Endothelial cell of umbilical vein (primary cell): ENCODE measurements around the gene PPFIBP1. TPM values are rescaled to one million over a fixed set of nuclear protein-coding genes. Genes with fewer than 3 reads are reported as not detected.

ENCODE experiments used
- BruUV-seq: library from RNA; stranded (reverse); fragments of 400-500 nt; replicated peaks from 2 replicates; lab custom pipeline; 2021; lab: Mats Ljungman, UMichigan
- CTCF ChIA-PET: fragments of 300-600, 350-600 bp; sonication (Branson Sonifier 250); formaldehyde crosslinking; loops from one replicate; lab custom pipeline; 2021; ENCODE audit warnings: antibody characterized with exemption, inconsistent platforms; lab: Charles Lee
- POLR2A ChIA-PET: fragments of 300-600, 350-600 bp; sonication (Branson Sonifier 250); formaldehyde crosslinking; loops from one replicate; lab custom pipeline; 2021; ENCODE audit warnings: antibody characterized with exemption, inconsistent platforms; lab: Charles Lee
- DNase-seq: peaks from one replicate; pipeline ENCODE4 v3.0.0-alpha.2; 2011; ENCODE audit warnings: low read depth, low spot score
- FAIRE-seq: peaks from 2 replicates; lab custom pipeline; 2011; peaks lifted over from hg19 to GRCh38; lab: Jason Lieb, UNC
- H2AFZ ChIP-seq: 2 replicates; pipeline ENCODE4 v1.6.0; 2012; ENCODE audit warnings: low read depth, low read length, control low read depth, inconsistent platforms
- H3K27ac ChIP-seq: 2 replicates; pipeline ENCODE4 v1.5.1; 2011; ENCODE audit warnings: low read depth, mild to moderate bottlenecking, control low read depth, low read length, moderate library complexity; ENCODE audit not compliant: insufficient read depth
- H3K27me3 ChIP-seq, 2 experiments: 2 replicates each; pipeline versions ENCODE4 v1.6.0 to v1.6.1; 2011; ENCODE audit warnings: low read length in 2 of 2, mixed read lengths in 1 of 2; ENCODE audit not compliant: control insufficient read depth in 2 of 2, insufficient read depth in 2 of 2
- H3K36me3 ChIP-seq, 2 experiments: 2 replicates in 1 of 2; 3 replicates in 1 of 2; pipeline ENCODE4 v1.5.1; 2011; ENCODE audit warnings: low read length in 2 of 2, mild to moderate bottlenecking in 1 of 2, moderate library complexity in 1 of 2; ENCODE audit not compliant: control insufficient read depth in 2 of 2, insufficient read depth in 2 of 2; ENCODE audit errors: extremely low read depth in 1 of 2
- H3K4me1 ChIP-seq: 3 replicates; pipeline ENCODE4 v1.5.1; 2011; ENCODE audit warnings: mild to moderate bottlenecking, low read length; ENCODE audit not compliant: control insufficient read depth, insufficient read depth; ENCODE audit errors: extremely low read depth
- H3K4me2 ChIP-seq: 2 replicates; pipeline ENCODE4 v1.6.1; 2011; ENCODE audit warnings: low read length, control low read depth, mixed read lengths; ENCODE audit not compliant: insufficient read depth
- H3K4me3 ChIP-seq, 3 experiments: fragments of 200-600 bp in 1 of 3; sonication (generic), shearing (Covaris generic) in 1 of 3; replicated peaks in 1 of 3; 2 replicates each; pipeline ENCODE4 v1.5.1; 2011 to 2016; ENCODE audit warnings: control low read depth in 3 of 3, low read length in 3 of 3, mild to moderate bottlenecking in 2 of 3, inconsistent platforms in 1 of 3, low read depth in 1 of 3, moderate library complexity in 1 of 3; ENCODE audit not compliant: insufficient read depth in 1 of 3
- H3K79me2 ChIP-seq: 2 replicates; pipeline ENCODE4 v1.6.0; 2012; ENCODE audit warnings: low read length, inconsistent platforms; ENCODE audit not compliant: control insufficient read depth, insufficient read depth
- H3K9ac ChIP-seq: replicated peaks from 2 replicates; pipeline ENCODE3; 2011; ENCODE audit warnings: low read length, control low read depth; ENCODE audit not compliant: insufficient read depth; ENCODE audit errors: extremely low read depth
- H3K9me1 ChIP-seq: replicated peaks from 3 replicates; pipeline ENCODE4 v1.6.0; 2011; ENCODE audit warnings: mild to moderate bottlenecking, low read length; ENCODE audit not compliant: control insufficient read depth, insufficient read depth; ENCODE audit errors: extremely low read depth
- H3K9me3 ChIP-seq: replicated peaks from 2 replicates; pipeline ENCODE4 v1.5.1; 2012; ENCODE audit warnings: low read length, inconsistent platforms; ENCODE audit not compliant: control insufficient read depth, insufficient read depth
- H4K20me1 ChIP-seq: replicated peaks from 2 replicates; pipeline ENCODE3; 2011; ENCODE audit warnings: mild to moderate bottlenecking, low read length; ENCODE audit not compliant: control insufficient read depth, insufficient read depth; ENCODE audit errors: extremely low read depth
- CTCF ChIP-seq, 2 donors: IDR thresholded peaks; 1 replicate in 1 of 2; 2 replicates in 1 of 2; pipeline ENCODE4 v1.5.1; 2011; ENCODE audit warnings: low read length in 2 of 2, mild to moderate bottlenecking in 2 of 2, moderate library complexity in 2 of 2, control low read depth in 1 of 2, inconsistent platforms in 1 of 2, low read depth in 1 of 2; ENCODE audit not compliant: insufficient read depth in 1 of 2; ENCODE audit errors: extremely low read depth in 1 of 2
- EZH2 ChIP-seq: IDR thresholded peaks from 2 replicates; pipeline ENCODE4 v1.6.1; 2012; ENCODE audit warnings: borderline replicate concordance, low read depth, mild to moderate bottlenecking, moderate library complexity, low read length, inconsistent platforms; ENCODE audit not compliant: severe bottlenecking
- FOS ChIP-seq: IDR thresholded peaks from 2 replicates; pipeline ENCODE4 v1.6.1; 2011; ENCODE audit warnings: mild to moderate bottlenecking, low read length, moderate library complexity, borderline replicate concordance; ENCODE audit not compliant: insufficient read depth
- GATA2 ChIP-seq: IDR thresholded peaks from 2 replicates; pipeline ENCODE4 v1.7.0; 2011; ENCODE audit warnings: low read depth, mild to moderate bottlenecking, moderate library complexity, mixed read lengths, low read length; ENCODE audit not compliant: insufficient read length, insufficient read depth
- JUN ChIP-seq: IDR thresholded peaks from 2 replicates; pipeline ENCODE4 v1.6.1; 2011; ENCODE audit warnings: borderline replicate concordance, low read depth; ENCODE audit not compliant: insufficient read length, insufficient read depth
- MAX ChIP-seq: IDR thresholded peaks from 2 replicates; pipeline ENCODE4 v1.6.1; 2011; ENCODE audit not compliant: insufficient read depth, insufficient read length
- MYC ChIP-seq: IDR thresholded peaks from one replicate; pipeline ENCODE4 v1.6.1; 2011; ENCODE audit warnings: mild to moderate bottlenecking, low read depth, low read length
- POLR2A ChIP-seq: IDR thresholded peaks from 2 replicates; pipeline ENCODE4 v1.6.1; 2012; ENCODE audit warnings: low read depth, mild to moderate bottlenecking, control low read depth, low read length
- POLR2AphosphoS5 ChIP-seq: IDR thresholded peaks from 2 replicates; pipeline ENCODE4 v1.6.1; 2012; ENCODE audit warnings: low read depth, mild to moderate bottlenecking, control low read depth, low read length, moderate library complexity; ENCODE audit not compliant: insufficient read depth
- dilution Hi-C: fragments of 300-500 bp; cut with MboI; formaldehyde crosslinking; loops from one replicate; pipeline ENCODE4 v1.15.0; 2019; ENCODE audit warnings: low sequenced_read_pairs; ENCODE audit not compliant: extremely low pct_ligation_motif_present
- intact Hi-C: fragments of 100-400 bp; cut with micrococcal nuclease; formaldehyde crosslinking; loops from one replicate; pipeline ENCODE4 v1.10.0; 2022
- polyA plus RNA-seq, 4 experiments: library from polyadenylated mRNA; depleted of rRNA in 3 of 4; stranded (reverse) in 3 of 4; unstranded in 1 of 4; fragments of >200 nt; gene quantifications; 2 replicates each; pipeline versions ENCODE4 v1.2.1 to v1.2.3, GENCODE V29; 2011 to 2012; ENCODE audit warnings: missing spikeins in 1 of 4
- total RNA-seq: library from RNA; stranded (reverse); gene quantifications from 2 replicates; pipeline ENCODE4 v1.2.3, GENCODE V29; 2021

The PPFIBP1 gene
- total and polyA plus RNA-seq, 2 donors (not counting 3 experiments of a cell fraction or from before 2014, with no cell fraction given): 45.5 to 154 TPM

- H3K9me1 ChIP-seq: no peaks in the 10 kb centered on the region
- H3K27me3 ChIP-seq: no peaks in the 10 kb centered on the region
- DNase-seq: no peak
- H2AFZ ChIP-seq: no peak overlapping the region
- TF ChIP-seq CTCF (IDR thresholded peaks at IDR 0.05; ENCODE audit: extremely low read depth in 1 of 2, insufficient read depth in 1 of 2, low read depth in 1 of 2, low read length in 2 of 2) (no peak), JUN (no peak), EZH2 (no peak), POLR2AphosphoS5 (no peak), MAX (no peak), POLR2A (no peak), MYC (no peak), GATA2 (no peak), FOS (no peak)
- H3K79me2 ChIP-seq: no peaks in the 10 kb centered on the region
- no peak overlapping the region for H3K27ac ChIP-seq
- H3K36me3 ChIP-seq: peaks cover 11 to 17% of the 10 kb centered on the region in 2 experiments
- dilution Hi-C loops (no loop called here), intact Hi-C loops (no loop called here)
- ChIA-PET POLR2A (no interaction called here), CTCF (interaction anchor here (0.7 kb wide), 1 partner anchor 101 kb away, joined by 3 read pairs; no protein-coding TSS in a partner anchor)
- H3K9me3 ChIP-seq: no peaks in the 10 kb centered on the region
- H3K4me1 ChIP-seq: no peaks in the 10 kb centered on the region
- no TSS peak for BruUV-seq
- H3K4me2 ChIP-seq: no peak overlapping the region
- no peak overlapping the region for H3K4me3 ChIP-seq
- FAIRE-seq: no peak
- H3K9ac ChIP-seq: no peak overlapping the region
- no peaks in the 10 kb centered on the region for H4K20me1 ChIP-seq
Measured at GRCh38 chr12:27657296-27657695, 133.3 kb downstream of the PPFIBP1 start.
